Activated T-helper 1 cell treated with anti-CD3 and anti-CD28 coated beads, Interleukin-12 subunit alpha, Interleukin-12 subunit beta, Interleukin-2, Interleukin-4 antibody, amounts not matched to agents 30 ng/mL and 10 ng/mL and 1 ng/mL, durations not matched to agents 14 hours and 24 hours and 36 hours (primary cell): ENCODE measurements around the gene TEX22. TPM values are rescaled to one million over a fixed set of nuclear protein-coding genes. Genes with fewer than 3 reads are reported as not detected.

Experiments used
- DNase-seq: peaks from one replicate; pipeline ENCODE4 v3.0.0; 2021; ENCODE audit warnings: low spot score
- H3K27ac Mint-ChIP-seq: one replicate; pipeline ENCODE4 v1.8.0; 2021; ENCODE audit warnings: mild to moderate bottlenecking, mixed read lengths
- H3K27me3 Mint-ChIP-seq: one replicate; pipeline ENCODE4 v1.8.0; 2022; ENCODE audit warnings: mild to moderate bottlenecking, moderate library complexity, mixed read lengths; ENCODE audit not compliant: insufficient read depth
- H3K36me3 Mint-ChIP-seq: one replicate; pipeline ENCODE4 v1.8.0; 2021; ENCODE audit warnings: low read depth, mixed read lengths
- H3K4me1 Mint-ChIP-seq: one replicate; pipeline ENCODE4 v1.8.0; 2021; ENCODE audit warnings: low read depth, mixed read lengths
- H3K4me3 Mint-ChIP-seq: one replicate; pipeline ENCODE4 v1.8.0; 2021; ENCODE audit warnings: mild to moderate bottlenecking, moderate library complexity, mixed read lengths
- H3K9me3 Mint-ChIP-seq: one replicate; pipeline ENCODE4 v1.8.0; 2021; ENCODE audit warnings: mixed read lengths
- intact Hi-C: fragments of 100-400 bp; cut with micrococcal nuclease; formaldehyde crosslinking; loops from one replicate; pipeline ENCODE4 v1.15.1; 2024
- total RNA-seq: library from RNA; stranded (reverse); gene quantifications from 2 replicates; pipeline ENCODE4 v1.2.3, GENCODE V29; 2022

The TEX22 gene
- total RNA-seq, 1 donor from 2014 or later: 7.4 TPM

DNA sequence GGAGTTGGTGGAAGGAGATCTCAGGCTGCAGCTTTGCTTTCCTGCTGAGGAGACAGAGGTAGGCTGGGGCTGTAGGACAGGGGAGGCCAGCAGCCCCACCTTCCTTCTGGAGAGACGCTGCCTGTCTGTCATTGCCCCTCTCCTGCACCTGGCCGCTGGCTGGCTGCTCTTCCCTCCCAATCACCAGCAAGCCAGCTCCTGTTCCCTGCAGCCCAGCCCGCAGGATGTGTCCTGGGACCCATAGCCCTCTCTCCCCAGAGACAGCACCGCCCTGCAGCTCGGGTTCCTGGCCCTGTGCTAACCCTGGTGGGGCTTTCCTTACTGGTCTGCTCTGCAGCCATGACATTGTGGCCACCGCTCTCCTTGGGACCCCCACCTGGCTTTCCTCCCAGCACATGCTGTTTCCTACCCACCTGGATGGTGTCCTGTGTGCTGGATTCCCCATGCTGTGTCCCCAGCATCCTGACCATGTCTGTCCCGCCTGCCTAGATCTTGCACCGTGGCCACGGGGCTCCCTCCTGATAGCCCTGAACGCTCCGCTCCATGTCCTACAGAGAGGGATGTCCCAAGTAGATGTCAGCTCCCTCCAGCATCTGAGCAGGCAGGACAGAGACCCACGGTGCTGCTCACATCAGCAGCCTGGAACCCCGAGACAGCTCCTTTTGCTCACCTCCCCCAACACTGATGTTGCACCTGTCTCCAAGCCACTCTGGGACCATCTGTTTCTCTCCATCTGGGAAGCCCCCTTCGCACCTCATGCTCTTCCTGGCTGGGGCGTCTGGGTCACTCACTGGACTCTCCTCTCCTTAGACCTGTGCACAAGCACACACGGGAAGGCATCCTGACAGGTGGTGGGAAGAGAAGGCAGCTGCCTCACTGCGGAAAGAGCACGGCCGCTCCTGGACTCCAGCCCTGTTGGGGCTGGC lies 20.2 kb downstream of the TEX22 start:
- Mint-ChIP-seq H3K4me3 (peak overlapping the region; percentile 68), H3K36me3 (peaks cover 8% of the 10 kb centered on the region), H3K4me1 (peaks cover 10% of the 10 kb centered on the region), H3K9me3 (no peaks in the 10 kb centered on the region), H3K27me3 (peaks cover 2% of the 10 kb centered on the region), H3K27ac (no peak overlapping the region)
- intact Hi-C loops: loop anchor here (1.0 to 5.0 kb wide), 4 partner anchors 20 to 326 kb away; partner anchors contain the start of gene TEX22
- DNase-seq: no peak

DNA sequence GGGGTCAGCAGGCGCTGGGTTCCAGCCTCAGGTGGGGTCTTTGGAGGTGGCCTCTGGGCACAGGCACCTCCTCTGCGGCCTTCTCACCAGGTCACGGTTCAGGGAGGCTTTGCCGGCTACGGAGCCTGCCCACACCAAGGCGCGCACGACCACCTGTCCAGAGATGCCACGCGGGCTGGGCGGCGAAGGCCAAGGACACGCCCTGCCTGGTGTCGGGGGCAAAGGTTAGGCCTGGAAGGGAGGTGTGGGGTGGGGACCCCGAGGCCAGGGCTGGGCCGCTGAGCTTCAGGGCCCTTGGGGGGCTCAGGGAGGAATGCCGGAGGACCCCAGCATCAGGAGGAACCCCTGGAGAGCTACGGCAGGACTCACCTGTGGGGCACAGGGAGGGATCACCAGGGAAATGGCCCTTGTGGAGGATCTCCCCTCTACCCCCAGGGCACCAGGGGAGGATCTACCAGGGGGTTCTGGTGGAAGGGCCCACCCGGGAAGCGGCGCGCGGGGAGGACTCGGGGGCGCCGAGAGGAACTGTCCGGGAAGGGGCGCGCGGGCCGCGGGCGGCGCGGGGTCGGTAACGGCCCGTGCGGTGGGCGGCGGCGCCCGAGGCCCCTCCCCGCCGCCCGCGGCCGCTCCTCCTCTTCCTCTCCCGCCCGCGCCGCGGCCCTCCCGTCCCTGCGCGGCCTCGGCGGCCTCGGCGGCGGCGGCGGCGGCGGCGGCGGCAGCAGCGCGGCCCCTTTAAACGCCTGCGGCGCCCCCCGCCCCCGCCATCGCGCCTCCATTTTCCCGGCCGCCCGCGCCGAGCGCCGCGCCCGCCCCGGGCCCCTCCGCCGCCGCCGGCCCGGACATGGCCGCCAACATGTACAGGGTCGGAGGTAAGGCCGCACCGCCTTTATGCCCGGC lies 21.1 kb downstream of the TEX22 start, which contains the start of gene MTA1:
TSS of gene MTA1 (plus strand) at position 633 of the 897 bp plus-strand sequence. CDS start at position 842, 209 bp downstream.
- intact Hi-C loops: loop anchor here (1.0 to 5.0 kb wide), 4 partner anchors 21 to 327 kb away; partner anchors contain the start of gene TEX22
- no peaks in the 10 kb centered on the region for H3K9me3 Mint-ChIP-seq
- H3K27me3 Mint-ChIP-seq: peaks cover 2% of the 10 kb centered on the region
- peak; percentile 35 for DNase-seq
- peaks cover 10% of the 10 kb centered on the region for H3K4me1 Mint-ChIP-seq
- H3K36me3 Mint-ChIP-seq: peaks cover 10% of the 10 kb centered on the region
- peak within 1 kb of the TSS; percentile 90 for H3K27ac Mint-ChIP-seq
- peak within 1 kb of the TSS; percentile 94 for H3K4me3 Mint-ChIP-seq

GRCh38 chr14:105420101-105420973 lies 22.0 kb downstream of the TEX22 start:
- no peak for DNase-seq
- Mint-ChIP-seq H3K9me3 (no peaks in the 10 kb centered on the region), H3K27ac (peak overlapping the region; percentile 90), H3K36me3 (peaks cover 10% of the 10 kb centered on the region), H3K4me1 (peaks cover 7% of the 10 kb centered on the region), H3K27me3 (peaks cover 2% of the 10 kb centered on the region), H3K4me3 (peak overlapping the region; percentile 94)
- intact Hi-C loops: no loop called here

- Mint-ChIP-seq H3K9me3 (no peaks in the 10 kb centered on the region), H3K36me3 (peaks cover 10% of the 10 kb centered on the region), H3K4me1 (peaks cover 5% of the 10 kb centered on the region), H3K27me3 (peaks cover 2% of the 10 kb centered on the region), H3K4me3 (peak overlapping the region; percentile 94), H3K27ac (peak overlapping the region; percentile 90)
- intact Hi-C loops: no loop called here
- DNase-seq: no peak
Measured at GRCh38 chr14:105420974-105421674, 22.8 kb downstream of the TEX22 start.

GRCh38 chr14:105421723-105422615 lies 23.6 kb downstream of the TEX22 start:
- Mint-ChIP-seq H3K4me3 (peak overlapping the region; percentile 94), H3K27me3 (peaks cover 2% of the 10 kb centered on the region)
- intact Hi-C loops: no loop called here

DNA sequence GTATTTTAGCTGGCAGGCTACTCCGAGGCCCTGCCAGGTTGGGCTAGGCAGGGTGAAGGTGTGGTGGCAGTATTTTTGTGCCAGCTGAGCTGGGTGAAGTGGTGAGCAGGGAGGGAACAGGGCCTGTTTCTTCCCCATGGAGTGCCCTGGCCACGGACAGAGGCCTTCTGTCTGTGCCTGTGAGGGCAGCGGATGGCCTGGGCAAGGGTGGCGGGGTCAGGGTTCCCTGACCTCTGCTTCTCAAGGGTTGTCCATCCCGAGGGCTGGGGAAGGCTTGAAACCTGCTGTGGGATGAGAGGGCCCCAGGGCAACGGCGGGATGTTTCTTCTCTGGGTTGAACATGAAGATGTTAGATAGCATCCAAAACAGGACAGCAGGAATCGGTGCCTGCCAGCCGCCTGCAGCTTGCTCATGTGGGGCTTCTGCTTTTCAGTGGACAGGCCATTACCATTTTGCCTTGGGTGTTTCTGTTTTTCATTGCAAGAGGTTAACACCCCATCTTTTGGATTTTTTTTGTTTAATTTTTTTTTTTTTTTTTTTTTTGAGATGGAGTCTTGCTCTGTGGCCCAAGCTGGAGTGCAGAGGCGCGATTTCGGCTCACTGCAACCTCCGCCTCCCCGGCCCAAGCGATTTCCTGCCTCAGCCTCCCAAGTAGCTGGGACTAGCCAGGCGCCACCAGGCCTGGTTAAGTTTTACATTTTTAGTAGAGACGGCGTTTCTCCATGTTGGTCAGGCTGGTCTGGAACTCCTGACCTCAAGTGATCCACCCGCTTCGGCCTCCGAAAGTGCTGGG lies 24.6 kb downstream of the TEX22 start:
- peak overlapping the region; percentile 10 for H3K4me3 Mint-ChIP-seq
- H3K36me3 Mint-ChIP-seq: peaks cover 18% of the 10 kb centered on the region
- no peaks in the 10 kb centered on the region for H3K27me3 Mint-ChIP-seq
- H3K27ac Mint-ChIP-seq: peak overlapping the region; percentile 52
- intact Hi-C loops: no loop called here
- DNase-seq: no peak
- H3K4me1 Mint-ChIP-seq: peaks cover 5% of the 10 kb centered on the region
- no peaks in the 10 kb centered on the region for H3K9me3 Mint-ChIP-seq

More at GRCh38 chr14:105421723-105422615, 23.6 kb downstream of the TEX22 start:
- peaks cover 5% of the 10 kb centered on the region for H3K4me1 Mint-ChIP-seq
- peak overlapping the region; percentile 90 for H3K27ac Mint-ChIP-seq
- DNase-seq: no peak
- no peaks in the 10 kb centered on the region for H3K9me3 Mint-ChIP-seq
- H3K36me3 Mint-ChIP-seq: peaks cover 15% of the 10 kb centered on the region

- H3K36me3 Mint-ChIP-seq: peaks cover 18% of the 10 kb centered on the region
- peak overlapping the region; percentile 45 for H3K4me3 Mint-ChIP-seq
- H3K4me1 Mint-ChIP-seq: peaks cover 5% of the 10 kb centered on the region
- no peak overlapping the region for H3K27ac Mint-ChIP-seq
- no peak for DNase-seq
- H3K9me3 Mint-ChIP-seq: no peaks in the 10 kb centered on the region
- no peaks in the 10 kb centered on the region for H3K27me3 Mint-ChIP-seq
- intact Hi-C loops: no loop called here
Measured at GRCh38 chr14:105423488-105424195, 25.3 kb downstream of the TEX22 start.

GRCh38 chr14:105424861-105425260 lies 26.5 kb downstream of the TEX22 start:
- no peak overlapping the region for H3K4me3 Mint-ChIP-seq
- H3K4me1 Mint-ChIP-seq: peaks cover 5% of the 10 kb centered on the region
- DNase-seq: no peak
- H3K36me3 Mint-ChIP-seq: peaks cover 18% of the 10 kb centered on the region
- H3K27me3 Mint-ChIP-seq: no peaks in the 10 kb centered on the region
- intact Hi-C loops: no loop called here
- H3K9me3 Mint-ChIP-seq: no peaks in the 10 kb centered on the region
- no peak overlapping the region for H3K27ac Mint-ChIP-seq

DNA sequence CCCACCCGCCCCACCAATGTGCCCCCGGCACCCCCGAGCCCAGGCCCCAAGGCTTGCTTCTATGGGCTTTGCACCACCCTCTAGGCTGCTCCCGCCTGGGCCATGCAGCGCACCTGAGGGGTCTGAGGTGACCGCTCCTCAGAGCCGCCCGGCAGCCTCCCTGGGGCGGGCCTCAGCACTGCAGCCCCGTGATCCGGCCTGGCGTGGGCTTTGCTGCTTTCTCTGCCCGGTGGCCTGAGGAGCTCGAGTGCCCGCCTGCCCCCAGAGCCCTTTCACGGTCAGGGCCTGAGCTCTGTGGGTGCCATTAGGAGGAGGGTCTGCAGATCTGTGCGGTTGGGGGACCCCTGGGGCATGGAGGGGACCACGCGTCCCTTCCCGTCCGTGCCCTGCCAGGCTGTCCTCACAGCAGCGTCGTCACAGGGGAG lies 27.5 kb downstream of the TEX22 start:
- peaks cover 23% of the 10 kb centered on the region for H3K36me3 Mint-ChIP-seq

More for the DNA sequence above, 27.5 kb downstream of the TEX22 start:
- DNase-seq: no peak
- H3K9me3 Mint-ChIP-seq: no peaks in the 10 kb centered on the region
- H3K27ac Mint-ChIP-seq: no peak overlapping the region
- intact Hi-C loops: no loop called here
- peaks cover 5% of the 10 kb centered on the region for H3K4me1 Mint-ChIP-seq
- no peak overlapping the region for H3K4me3 Mint-ChIP-seq
- no peaks in the 10 kb centered on the region for H3K27me3 Mint-ChIP-seq
